Measurements from ENCODE around the gene PHACTR1. TPM values are rescaled to one million over a fixed set of nuclear protein-coding genes. Genes with fewer than 3 reads are reported as not detected.

Gene PHACTR1
- total RNA-seq, 2 experiments from 2014 or later: 0.47 to 0.61 TPM

GRCh38 chr6:12873691-12874090, 157.1 kb downstream of the PHACTR1 start:
- Mint-ChIP-seq H3K4me3 (no peak overlapping the region), H3K9me3 (ENCODE audit: insufficient read depth) (no peaks in the 10 kb centered on the region), H3K27me3 (ENCODE audit: low read depth) (peaks cover 8% of the 10 kb centered on the region), H3K27ac (no peak overlapping the region), H3K36me3 (ENCODE audit: low read depth) (no peaks in the 10 kb centered on the region), H3K4me1 (ENCODE audit: low read depth) (no peaks in the 10 kb centered on the region)
- DNase-seq (no peak), ATAC-seq (no peak)
- POLR2A ChIA-PET: no interaction called here
- CTCF ChIA-PET: no interaction called here

DNA sequence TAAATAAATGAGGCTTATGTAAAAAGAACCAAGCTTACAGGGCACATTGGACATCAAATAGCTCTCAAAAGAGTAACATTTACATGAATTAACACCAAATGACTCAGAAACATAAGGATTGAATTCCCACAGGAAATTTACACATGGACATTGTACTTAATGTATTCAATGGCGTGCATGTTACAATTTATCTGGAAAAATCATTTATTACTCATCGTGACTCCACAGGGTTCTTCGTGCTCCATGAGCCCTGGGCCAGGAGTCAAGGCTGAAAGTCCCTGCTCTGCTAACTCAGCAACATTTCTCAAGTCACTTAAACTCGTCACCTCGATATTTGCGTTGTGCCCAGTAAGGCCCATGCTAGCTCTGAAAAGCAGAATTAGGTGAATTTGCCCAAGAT, 158.5 kb downstream of the PHACTR1 start:
- no peak for DNase-seq
- H3K27me3 Mint-ChIP-seq (ENCODE audit: low read depth): peaks cover 8% of the 10 kb centered on the region
- ChIA-PET CTCF (no interaction called here), POLR2A (no interaction called here)
- H3K27ac Mint-ChIP-seq: no peak overlapping the region
- no peak for ATAC-seq
- no peak overlapping the region for H3K4me3 Mint-ChIP-seq
- H3K4me1 Mint-ChIP-seq (ENCODE audit: low read depth): no peaks in the 10 kb centered on the region
- no peaks in the 10 kb centered on the region for H3K36me3 Mint-ChIP-seq (ENCODE audit: low read depth)
- no peaks in the 10 kb centered on the region for H3K9me3 Mint-ChIP-seq (ENCODE audit: insufficient read depth)

DNA sequence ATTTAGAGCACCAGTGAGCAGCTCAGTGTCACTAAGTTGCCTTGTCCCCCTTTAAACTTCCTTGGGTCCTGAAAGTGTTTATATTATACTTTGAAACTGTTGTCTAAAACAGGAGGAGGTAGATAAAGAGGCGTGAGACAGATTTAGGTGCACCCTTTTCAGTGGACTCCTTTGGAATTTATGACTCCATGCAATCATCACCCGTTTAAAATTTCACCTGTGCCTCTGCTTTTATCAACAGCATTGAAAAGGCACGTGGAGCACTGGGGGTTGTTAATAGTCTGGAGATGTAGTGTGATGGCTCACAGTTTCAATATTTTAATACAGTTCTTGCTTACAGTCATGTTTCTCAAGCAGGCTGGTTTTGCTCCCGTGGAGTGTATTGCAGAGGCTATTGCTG, 162.2 kb downstream of the PHACTR1 start:
- CTCF ChIA-PET: no interaction called here
- DNase-seq (no peak), ATAC-seq (no peak)
- Mint-ChIP-seq H3K9me3 (ENCODE audit: insufficient read depth) (no peaks in the 10 kb centered on the region), H3K36me3 (ENCODE audit: low read depth) (no peaks in the 10 kb centered on the region), H3K4me1 (ENCODE audit: low read depth) (no peaks in the 10 kb centered on the region), H3K4me3 (no peak overlapping the region), H3K27me3 (ENCODE audit: low read depth) (peaks cover 3% of the 10 kb centered on the region), H3K27ac (no peak overlapping the region)
- POLR2A ChIA-PET: no interaction called here

DNA sequence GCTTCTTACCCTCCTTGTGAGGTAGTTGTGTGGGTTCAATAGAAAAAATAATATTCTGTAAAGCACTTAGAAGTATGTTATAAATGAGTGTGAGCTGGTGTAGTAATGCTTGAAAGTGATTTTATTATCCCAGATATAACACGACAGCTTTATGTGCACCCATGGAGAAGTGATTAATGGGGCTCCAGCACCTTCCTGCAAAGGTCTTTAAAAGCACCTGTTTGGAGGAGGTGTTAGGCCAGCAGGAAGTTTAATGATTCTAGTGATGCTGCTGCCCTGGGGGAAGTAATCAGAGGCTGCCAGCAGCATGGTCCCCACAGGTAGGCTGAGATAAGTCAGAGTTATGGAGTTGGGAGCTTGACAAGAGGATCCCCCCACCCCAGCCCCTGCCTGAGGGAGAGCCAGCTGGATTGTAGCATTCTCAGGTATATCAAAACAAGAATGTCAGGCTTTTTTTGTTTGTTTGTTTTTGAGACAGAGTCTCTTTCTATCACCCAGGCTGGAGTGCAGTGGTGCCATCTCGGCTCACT, 166.3 kb downstream of the PHACTR1 start:
- DNase-seq: no peak
- H3K27me3 Mint-ChIP-seq (ENCODE audit: low read depth): no peaks in the 10 kb centered on the region
- no peaks in the 10 kb centered on the region for H3K36me3 Mint-ChIP-seq (ENCODE audit: low read depth)
- ChIA-PET POLR2A (no interaction called here), CTCF (interaction anchor here (0.8 to 1.0 kb wide), 2 partner anchors 11 to 13 kb away, joined by 3 to 4 read pairs; no protein-coding TSS in a partner anchor)
- ATAC-seq: no peak
- no peaks in the 10 kb centered on the region for H3K9me3 Mint-ChIP-seq (ENCODE audit: insufficient read depth)
- no peak overlapping the region for H3K27ac Mint-ChIP-seq
- H3K4me1 Mint-ChIP-seq (ENCODE audit: low read depth): no peaks in the 10 kb centered on the region
- no peak overlapping the region for H3K4me3 Mint-ChIP-seq

DNA sequence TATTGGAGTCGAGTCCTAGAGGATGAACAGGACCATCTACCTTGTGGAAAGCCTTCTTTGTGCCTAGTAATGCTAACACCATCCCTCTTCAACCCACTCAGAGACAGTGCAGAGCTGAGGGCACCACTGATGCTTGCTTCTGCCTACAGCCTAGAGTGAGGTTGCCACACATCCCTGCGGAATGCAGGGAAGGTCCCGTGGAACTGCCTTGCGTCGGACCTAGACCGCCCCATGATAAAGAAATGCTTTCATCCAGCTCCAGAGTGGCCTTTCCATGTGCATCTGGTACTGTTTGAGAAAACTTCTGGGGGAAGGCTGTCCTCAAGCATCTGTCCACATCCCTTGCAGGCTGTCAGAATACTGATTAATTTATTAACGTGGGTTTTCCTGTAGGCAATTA, 168.4 kb downstream of the PHACTR1 start:
- ChIA-PET CTCF (no interaction called here), POLR2A (no interaction called here)
- H3K27ac Mint-ChIP-seq: no peak overlapping the region
- no peak for ATAC-seq
- H3K4me3 Mint-ChIP-seq: no peak overlapping the region
- no peaks in the 10 kb centered on the region for H3K36me3 Mint-ChIP-seq (ENCODE audit: low read depth)
- no peaks in the 10 kb centered on the region for H3K9me3 Mint-ChIP-seq (ENCODE audit: insufficient read depth)
- H3K27me3 Mint-ChIP-seq (ENCODE audit: low read depth): no peaks in the 10 kb centered on the region
- no peak for DNase-seq
- H3K4me1 Mint-ChIP-seq (ENCODE audit: low read depth): no peaks in the 10 kb centered on the region

DNA sequence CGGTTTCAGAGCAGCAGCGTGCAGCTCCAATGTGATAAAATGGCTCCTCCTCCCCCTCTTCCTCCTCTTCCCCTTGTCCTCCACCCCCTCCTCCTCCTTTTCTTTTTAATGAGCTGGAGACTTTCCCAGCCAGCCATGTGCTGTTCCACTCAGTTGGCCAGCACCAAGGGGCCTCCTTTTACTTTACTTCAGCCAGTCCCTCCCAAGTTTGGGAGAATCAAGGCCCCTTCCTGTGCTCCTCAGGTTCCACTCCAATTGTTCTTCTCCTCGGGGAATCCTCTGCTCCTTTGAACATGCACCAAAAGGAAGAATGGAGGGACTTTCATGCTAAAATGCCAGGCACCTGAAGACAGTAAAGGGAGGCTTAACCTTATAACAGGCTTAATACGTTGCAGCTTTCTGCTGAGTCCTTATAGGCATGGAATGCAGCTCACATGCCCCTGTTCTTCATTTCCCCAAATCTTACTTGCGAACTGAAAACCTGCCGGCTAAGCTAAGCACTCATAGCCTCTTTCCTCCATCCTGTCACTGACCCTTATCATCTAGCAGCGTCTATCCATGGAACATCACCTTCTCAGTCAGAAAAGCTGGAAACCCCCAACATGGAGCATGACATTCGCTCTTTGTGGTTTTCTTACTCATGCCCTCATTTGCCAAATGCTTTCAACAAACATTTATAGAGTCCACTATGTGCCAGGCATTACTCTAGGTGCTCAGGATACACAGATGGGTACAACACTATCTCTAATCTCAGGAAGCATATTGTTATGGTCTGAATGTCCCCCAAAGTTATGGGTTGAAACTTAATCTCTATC, 170.6 kb downstream of the PHACTR1 start:
- no peak overlapping the region for H3K4me3 Mint-ChIP-seq
- CTCF ChIA-PET: no interaction called here
- no peaks in the 10 kb centered on the region for H3K36me3 Mint-ChIP-seq (ENCODE audit: low read depth)
- no peaks in the 10 kb centered on the region for H3K4me1 Mint-ChIP-seq (ENCODE audit: low read depth)
- no peak overlapping the region for H3K27ac Mint-ChIP-seq
- DNase-seq: no peak
- ATAC-seq: no peak
- H3K9me3 Mint-ChIP-seq (ENCODE audit: insufficient read depth): peaks cover 9% of the 10 kb centered on the region
- peaks cover 4% of the 10 kb centered on the region for H3K27me3 Mint-ChIP-seq (ENCODE audit: low read depth)
- POLR2A ChIA-PET: no interaction called here

GRCh38 chr6:12890171-12890790, 173.7 kb downstream of the PHACTR1 start:
- no peak for ATAC-seq
- H3K4me3 Mint-ChIP-seq: no peak overlapping the region
- peaks cover 4% of the 10 kb centered on the region for H3K27me3 Mint-ChIP-seq (ENCODE audit: low read depth)
- peak; percentile 39 for DNase-seq
- no peak overlapping the region for H3K27ac Mint-ChIP-seq
- CTCF ChIA-PET: interaction anchor here (0.8 kb wide), 1 partner anchor 9 kb away, joined by 3 read pairs; no protein-coding TSS in a partner anchor
- POLR2A ChIA-PET: no interaction called here
- H3K9me3 Mint-ChIP-seq (ENCODE audit: insufficient read depth): peaks cover 9% of the 10 kb centered on the region
- H3K4me1 Mint-ChIP-seq (ENCODE audit: low read depth): no peaks in the 10 kb centered on the region
- no peaks in the 10 kb centered on the region for H3K36me3 Mint-ChIP-seq (ENCODE audit: low read depth)

DNA sequence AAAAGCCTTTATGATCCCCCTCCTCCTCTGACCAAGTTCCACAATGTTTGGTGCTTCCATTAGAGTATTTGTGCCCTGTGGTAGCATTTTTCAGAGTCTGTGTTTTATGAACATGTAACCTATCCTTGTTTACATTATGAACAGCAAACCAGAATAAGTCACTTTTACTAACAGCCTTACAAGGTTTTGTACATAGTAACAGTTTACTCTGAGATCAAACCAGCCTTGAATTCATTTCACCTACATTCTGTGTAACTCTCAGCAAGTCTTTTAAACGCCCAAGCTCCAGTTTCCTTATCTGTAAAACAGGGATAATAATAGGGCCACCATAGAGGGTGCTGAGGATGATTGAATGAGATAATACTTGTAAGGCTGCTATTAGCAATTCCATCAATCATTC, 175.0 kb downstream of the PHACTR1 start:
- Mint-ChIP-seq H3K36me3 (ENCODE audit: low read depth) (no peaks in the 10 kb centered on the region), H3K27me3 (ENCODE audit: low read depth) (peaks cover 4% of the 10 kb centered on the region), H3K4me3 (no peak overlapping the region), H3K27ac (no peak overlapping the region), H3K9me3 (ENCODE audit: insufficient read depth) (peaks cover 9% of the 10 kb centered on the region), H3K4me1 (ENCODE audit: low read depth) (no peaks in the 10 kb centered on the region)
- ChIA-PET CTCF (interaction anchor here (1.0 kb wide), 1 partner anchor 20 kb away, joined by 3 read pairs; no protein-coding TSS in a partner anchor), POLR2A (interaction anchor here (0.7 kb wide), 1 partner anchor 408 kb away, joined by 4 read pairs; no protein-coding TSS in a partner anchor)
- DNase-seq: no peak
- ATAC-seq: no peak

DNA sequence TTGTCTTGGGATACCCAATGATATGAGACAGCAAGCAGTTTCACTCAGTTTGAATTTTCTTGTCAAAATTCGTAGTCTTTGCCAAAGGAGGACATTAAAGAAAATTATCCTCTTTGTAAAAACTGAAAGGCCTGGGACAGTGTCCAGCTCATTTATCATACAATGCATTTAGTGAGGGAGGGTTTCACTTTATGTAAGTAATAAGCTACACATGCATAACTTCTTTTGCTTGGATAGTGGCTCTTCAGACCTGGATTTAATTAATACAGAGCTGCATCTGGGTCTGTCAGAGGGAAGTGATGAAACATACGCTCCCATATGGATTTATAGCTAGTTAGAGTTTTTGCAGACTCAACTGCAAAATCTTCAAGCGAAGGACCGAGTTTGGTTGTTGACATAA, 175.6 kb downstream of the PHACTR1 start:
- Mint-ChIP-seq H3K4me3 (no peak overlapping the region), H3K4me1 (ENCODE audit: low read depth) (no peaks in the 10 kb centered on the region), H3K9me3 (ENCODE audit: insufficient read depth) (peaks cover 9% of the 10 kb centered on the region), H3K27ac (no peak overlapping the region), H3K36me3 (ENCODE audit: low read depth) (no peaks in the 10 kb centered on the region), H3K27me3 (ENCODE audit: low read depth) (peaks cover 5% of the 10 kb centered on the region)
- CTCF ChIA-PET: interaction anchor here (1.0 kb wide), 1 partner anchor 19 kb away, joined by 3 read pairs; no protein-coding TSS in a partner anchor
- ATAC-seq (no peak), DNase-seq (no peak)
- POLR2A ChIA-PET: interaction anchor here (0.7 kb wide), 1 partner anchor 407 kb away, joined by 4 read pairs; no protein-coding TSS in a partner anchor

- DNase-seq: no peak
- no peak overlapping the region for H3K27ac Mint-ChIP-seq
- ATAC-seq: no peak
- peaks cover 9% of the 10 kb centered on the region for H3K9me3 Mint-ChIP-seq (ENCODE audit: insufficient read depth)
- CTCF ChIA-PET: interaction anchor here (0.8 to 1.2 kb wide), 2 partner anchors 11 to 18 kb away, joined by 4 read pairs; no protein-coding TSS in a partner anchor
- no peaks in the 10 kb centered on the region for H3K4me1 Mint-ChIP-seq (ENCODE audit: low read depth)
- H3K36me3 Mint-ChIP-seq (ENCODE audit: low read depth): no peaks in the 10 kb centered on the region
- POLR2A ChIA-PET: no interaction called here
- H3K27me3 Mint-ChIP-seq (ENCODE audit: low read depth): peaks cover 10% of the 10 kb centered on the region
- H3K4me3 Mint-ChIP-seq: no peak overlapping the region
Observed at GRCh38 chr6:12893036-12893435, 176.5 kb downstream of the PHACTR1 start.

DNA sequence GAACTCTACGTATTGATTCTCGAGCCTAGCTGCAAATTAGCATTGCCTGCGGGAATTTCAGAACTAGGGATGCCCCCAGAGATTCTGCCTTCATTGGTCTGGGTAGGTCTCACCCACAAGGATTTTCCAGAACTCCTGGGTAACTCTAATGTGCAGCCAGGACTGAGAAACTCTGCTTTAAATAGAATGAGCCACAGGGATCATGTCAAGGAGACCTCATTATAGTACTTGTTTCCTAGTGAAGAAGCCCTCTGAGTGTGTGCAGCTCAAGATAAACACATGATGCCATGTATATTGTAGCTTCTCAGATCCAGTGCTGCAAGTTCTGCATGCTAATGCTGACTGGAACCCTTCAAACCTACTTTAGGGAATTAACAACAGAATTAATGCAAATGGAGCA, 179.2 kb downstream of the PHACTR1 start:
- Mint-ChIP-seq H3K27ac (no peak overlapping the region), H3K36me3 (ENCODE audit: low read depth) (no peaks in the 10 kb centered on the region), H3K27me3 (ENCODE audit: low read depth) (peaks cover 24% of the 10 kb centered on the region), H3K4me1 (ENCODE audit: low read depth) (no peaks in the 10 kb centered on the region), H3K9me3 (ENCODE audit: insufficient read depth) (peaks cover 9% of the 10 kb centered on the region), H3K4me3 (no peak overlapping the region)
- no peak for ATAC-seq
- POLR2A ChIA-PET: no interaction called here
- CTCF ChIA-PET: interaction anchor here (0.8 kb wide), 1 partner anchor 13 kb away, joined by 3 read pairs; no protein-coding TSS in a partner anchor
- no peak for DNase-seq

DNA sequence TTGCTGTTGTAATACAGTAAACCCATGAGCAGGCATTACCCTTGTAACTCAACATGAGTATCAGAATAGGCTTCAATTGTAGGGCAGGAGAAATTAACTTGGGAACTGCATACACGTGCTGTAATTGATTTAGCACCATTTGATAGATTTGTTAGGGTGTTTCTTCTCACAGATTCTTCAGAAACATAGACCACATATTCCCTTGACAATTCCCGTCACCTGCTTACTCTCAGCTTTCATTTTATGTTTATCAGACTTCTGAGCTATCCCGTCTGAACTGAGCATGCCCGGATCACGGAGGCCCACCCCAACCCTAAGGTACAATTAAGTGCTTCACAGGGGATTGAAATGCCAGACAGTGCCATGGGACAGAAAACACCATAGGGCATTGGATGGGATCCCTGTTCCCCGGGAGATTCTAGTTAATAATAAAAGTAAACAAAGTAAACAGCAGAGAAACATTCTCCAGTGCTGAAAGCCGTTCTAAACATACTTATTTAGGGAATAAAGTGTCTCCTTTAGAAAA, 179.7 kb downstream of the PHACTR1 start:
- CTCF ChIA-PET: no interaction called here

More for the DNA sequence above, 179.7 kb downstream of the PHACTR1 start:
- Mint-ChIP-seq H3K4me1 (ENCODE audit: low read depth) (no peaks in the 10 kb centered on the region), H3K27me3 (ENCODE audit: low read depth) (peaks cover 23% of the 10 kb centered on the region), H3K27ac (no peak overlapping the region), H3K4me3 (no peak overlapping the region), H3K9me3 (ENCODE audit: insufficient read depth) (peaks cover 4% of the 10 kb centered on the region), H3K36me3 (ENCODE audit: low read depth) (no peaks in the 10 kb centered on the region)
- no peak for DNase-seq
- ATAC-seq: no peak
- POLR2A ChIA-PET: no interaction called here

All from activated CD8-positive, alpha-beta T cell treated with anti-CD3 and anti-CD28 coated beads, Interleukin-2, amount 10 ng/mL, durations not matched to agents 7 days and 5 days (primary cell).